C4-2B (cell line): ENCODE data around the gene TSPYL2.

Experiments used
- CTCF ChIP-seq: fragments of 450-650 bp; conservative IDR thresholded peaks from 2 replicates; pipeline ENCODE4 v1.5.1; 2017; ENCODE audit warnings: mild to moderate bottlenecking
- ZFX ChIP-seq: fragments of 450-650 bp; IDR thresholded peaks from 2 replicates; pipeline ENCODE4 v1.6.1; 2017

- TF ChIP-seq CTCF (no peak), ZFX (no peak)
These were observed 9.6 kb upstream of the TSPYL2 start for GRCh38 chrX:53072418-53073114.
